ENCODE results near the gene MTMR6.

The MTMR6 gene

DNA sequence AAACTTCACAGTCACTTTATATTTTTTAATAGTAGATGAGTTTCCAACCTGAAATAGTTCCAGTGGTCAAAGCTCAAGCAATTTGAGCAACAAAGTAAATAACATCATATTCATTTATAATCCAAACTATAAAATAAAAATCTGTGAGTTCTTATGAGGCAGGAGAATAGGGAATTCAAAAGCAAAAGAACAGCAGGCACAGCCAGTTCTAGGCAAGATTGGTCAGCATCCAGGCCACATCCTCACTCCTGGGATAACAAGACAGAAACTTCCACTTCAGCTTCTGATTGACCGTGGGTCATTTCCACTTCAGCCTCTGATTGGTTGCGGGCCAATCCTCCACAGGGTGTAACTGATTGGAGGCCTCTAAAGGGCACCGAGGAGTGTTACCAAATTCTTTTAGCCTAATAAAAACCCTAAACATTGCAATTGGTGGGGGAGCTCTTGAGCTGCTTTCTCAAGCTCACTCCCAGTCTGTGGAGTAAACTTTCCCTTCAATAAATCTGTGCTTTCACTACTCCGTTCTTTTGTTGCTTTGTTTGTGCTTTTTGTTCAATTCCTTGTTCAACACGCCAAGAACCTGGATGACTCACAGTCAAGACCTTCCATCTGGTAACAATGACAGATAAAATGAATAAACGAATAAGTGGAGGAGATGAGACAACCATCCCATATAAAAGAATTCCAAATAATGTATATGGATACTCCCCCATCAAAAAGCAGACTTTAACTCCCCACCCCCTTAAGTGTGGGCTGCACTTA, 72.6 kb downstream of the MTMR6 start:
- no peak overlapping the region for H3K4me3 ChIP-seq (replicated peaks; ENCODE audit: low read depth, low read length)
- TF ChIP-seq, protein P1, sequence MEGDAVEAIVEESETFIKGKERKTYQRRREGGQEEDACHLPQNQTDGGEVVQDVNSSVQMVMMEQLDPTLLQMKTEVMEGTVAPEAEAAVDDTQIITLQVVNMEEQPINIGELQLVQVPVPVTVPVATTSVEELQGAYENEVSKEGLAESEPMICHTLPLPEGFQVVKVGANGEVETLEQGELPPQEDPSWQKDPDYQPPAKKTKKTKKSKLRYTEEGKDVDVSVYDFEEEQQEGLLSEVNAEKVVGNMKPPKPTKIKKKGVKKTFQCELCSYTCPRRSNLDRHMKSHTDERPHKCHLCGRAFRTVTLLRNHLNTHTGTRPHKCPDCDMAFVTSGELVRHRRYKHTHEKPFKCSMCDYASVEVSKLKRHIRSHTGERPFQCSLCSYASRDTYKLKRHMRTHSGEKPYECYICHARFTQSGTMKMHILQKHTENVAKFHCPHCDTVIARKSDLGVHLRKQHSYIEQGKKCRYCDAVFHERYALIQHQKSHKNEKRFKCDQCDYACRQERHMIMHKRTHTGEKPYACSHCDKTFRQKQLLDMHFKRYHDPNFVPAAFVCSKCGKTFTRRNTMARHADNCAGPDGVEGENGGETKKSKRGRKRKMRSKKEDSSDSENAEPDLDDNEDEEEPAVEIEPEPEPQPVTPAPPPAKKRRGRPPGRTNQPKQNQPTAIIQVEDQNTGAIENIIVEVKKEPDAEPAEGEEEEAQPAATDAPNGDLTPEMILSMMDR (IDR thresholded peaks at IDR 0.05; ENCODE audit: low read depth, low read length, missing control alignments): peak; percentile 11
- DNase-seq (ENCODE audit: extremely low read depth, low read depth): peak; percentile 32

DNA sequence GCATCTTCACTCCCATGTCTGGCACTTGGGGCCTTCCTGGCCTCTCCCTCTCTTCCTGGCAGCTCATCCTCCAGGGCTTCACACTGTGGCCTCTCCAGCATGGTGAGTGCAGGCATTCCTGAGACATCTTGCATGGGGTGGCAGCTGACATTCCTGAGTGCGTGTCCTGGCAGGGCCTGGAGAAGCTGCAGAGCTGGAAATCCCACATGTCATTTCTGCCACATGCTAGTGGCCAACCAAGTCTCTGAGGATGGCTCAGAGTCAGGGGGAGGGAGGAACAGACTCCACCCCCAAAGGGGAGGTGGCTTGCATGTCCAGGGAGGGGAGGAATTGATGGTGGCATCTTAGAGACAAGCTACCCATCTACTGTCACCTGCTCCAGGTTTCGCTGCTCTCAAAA, 73.6 kb downstream of the MTMR6 start:
- peak; percentile 4 for DNase-seq (ENCODE audit: extremely low read depth, low read depth)
- TF ChIP-seq, protein P1 (IDR thresholded peaks at IDR 0.05; ENCODE audit: low read depth, low read length, missing control alignments): no peak
- H3K4me3 ChIP-seq (replicated peaks; ENCODE audit: low read depth, low read length): no peak overlapping the region

DNA sequence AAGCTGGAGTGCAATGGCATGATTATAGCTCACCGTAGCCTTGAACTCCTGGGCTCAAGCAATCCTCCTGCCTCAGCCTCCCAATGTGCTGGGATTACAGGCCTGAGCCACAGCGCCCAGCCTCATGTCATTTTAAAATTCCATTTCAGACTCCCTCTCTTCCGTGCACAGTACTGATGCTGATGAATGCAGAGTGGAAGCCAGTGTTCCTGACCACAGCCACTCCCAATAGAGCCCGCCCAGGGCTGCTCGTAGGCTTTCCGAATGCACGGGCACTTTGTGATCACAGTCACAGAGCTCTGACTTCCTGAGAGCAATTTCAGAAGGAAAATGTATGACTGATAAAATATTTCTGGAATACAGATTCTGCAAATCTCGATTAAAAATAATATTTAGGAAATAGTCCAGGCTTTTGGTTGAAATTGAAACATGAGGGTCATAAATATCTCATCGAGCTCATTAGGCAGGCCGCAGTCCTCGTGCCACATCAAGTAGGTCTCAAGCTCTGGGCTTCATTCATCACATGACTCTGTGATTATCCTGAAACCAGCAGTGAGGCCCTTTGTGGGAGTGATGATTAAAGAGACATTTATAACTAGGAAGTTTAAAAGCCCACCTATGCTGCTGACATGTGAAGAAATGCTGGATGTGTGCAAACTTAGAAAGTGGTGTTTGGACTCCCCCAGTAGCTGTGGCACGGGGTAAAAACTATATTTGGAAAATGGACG, 76.3 kb downstream of the MTMR6 start:
- no peak for DNase-seq (ENCODE audit: extremely low read depth, low read depth)
- TF ChIP-seq, protein P1 (IDR thresholded peaks at IDR 0.05; ENCODE audit: low read depth, low read length, missing control alignments): no peak
- H3K4me3 ChIP-seq (replicated peaks; ENCODE audit: low read depth, low read length): no peak overlapping the region

DNA sequence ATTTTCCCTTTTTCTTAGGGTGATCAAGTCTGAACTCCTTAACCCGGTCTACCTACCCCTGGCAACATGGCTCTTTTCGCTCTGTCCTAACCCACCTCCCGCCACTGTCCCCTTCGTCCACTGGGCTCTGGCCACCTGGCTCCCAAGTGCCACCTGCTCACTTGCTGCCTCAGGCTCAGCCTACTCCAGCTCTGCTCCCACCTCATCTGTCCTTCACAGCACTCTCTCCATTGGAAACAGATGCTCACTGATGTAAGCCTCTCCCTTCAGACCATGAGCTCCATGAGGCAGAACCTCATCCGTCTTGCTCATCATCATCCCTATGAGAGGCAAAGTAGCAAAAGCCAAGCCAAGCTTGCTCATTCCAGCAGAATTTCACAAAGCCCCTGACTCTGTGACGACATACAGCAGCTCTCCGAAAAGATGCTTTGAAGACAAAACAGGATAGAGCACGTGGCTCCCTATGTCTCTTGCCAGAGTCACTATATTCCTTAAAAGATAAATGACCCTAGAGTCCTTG, 79.9 kb downstream of the MTMR6 start:
- TF ChIP-seq, protein P1 (IDR thresholded peaks at IDR 0.05; ENCODE audit: low read depth, low read length, missing control alignments): no peak
- no peak overlapping the region for H3K4me3 ChIP-seq (replicated peaks; ENCODE audit: low read depth, low read length)
- no peak for DNase-seq (ENCODE audit: extremely low read depth, low read depth)

DNA sequence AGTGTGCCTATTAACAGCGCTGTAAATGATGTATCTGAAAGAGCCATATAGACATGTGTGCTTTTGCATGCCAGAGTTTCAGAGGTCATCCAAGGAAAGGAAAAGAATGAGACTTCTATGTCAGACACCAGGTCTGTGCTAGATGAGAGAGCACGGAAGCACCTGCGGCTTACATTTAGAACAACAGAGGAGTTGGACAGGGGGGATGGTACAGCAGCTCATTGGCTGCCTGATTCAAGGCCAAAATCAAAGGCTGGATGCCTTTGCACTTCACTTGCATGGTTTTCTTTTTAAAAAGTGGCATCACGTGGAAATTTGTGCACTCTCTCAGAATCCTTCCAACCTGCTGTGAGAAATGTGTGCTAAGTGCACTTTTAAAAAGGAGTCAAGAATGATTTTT, 82.4 kb downstream of the MTMR6 start:
- no peak for DNase-seq (ENCODE audit: extremely low read depth, low read depth)

DNA sequence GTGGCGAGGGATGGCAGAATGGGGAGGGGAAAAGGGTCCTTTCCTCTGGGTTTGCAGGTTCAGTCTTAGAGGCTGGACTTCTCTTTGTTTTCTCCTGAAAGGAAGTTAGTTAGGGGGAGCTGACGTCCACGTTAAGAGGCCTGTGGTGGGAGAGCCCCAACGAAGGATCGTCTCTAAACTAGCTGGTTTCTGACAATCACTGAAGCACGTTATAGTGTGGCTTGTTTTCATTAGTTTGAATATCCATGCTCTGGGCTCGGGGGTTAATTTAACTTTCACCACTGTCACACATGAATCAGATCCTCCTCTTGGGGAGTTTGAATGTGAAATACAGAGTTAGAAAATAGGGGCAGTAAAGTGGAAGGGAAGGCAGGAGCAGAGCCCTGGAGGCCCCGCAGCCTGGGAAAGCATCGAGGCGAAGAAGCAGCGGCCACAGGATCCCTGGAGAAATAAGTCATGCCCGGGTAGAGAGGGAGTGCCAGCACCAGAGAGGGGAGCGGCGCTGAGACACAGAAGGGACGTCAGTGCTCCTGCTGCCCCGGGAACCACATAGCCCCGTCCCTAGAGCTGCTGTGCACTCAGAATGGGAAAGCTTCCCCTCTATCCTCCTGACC, 84.1 kb downstream of the MTMR6 start:
- DNase-seq (ENCODE audit: extremely low read depth, low read depth): no peak
- H3K4me3 ChIP-seq (replicated peaks; ENCODE audit: low read depth, low read length): no peak overlapping the region
- TF ChIP-seq, protein P1 (IDR thresholded peaks at IDR 0.05; ENCODE audit: low read depth, low read length, missing control alignments): no peak

More for the DNA sequence above, 82.4 kb downstream of the MTMR6 start:
- H3K4me3 ChIP-seq (replicated peaks; ENCODE audit: low read depth, low read length): no peak overlapping the region
- TF ChIP-seq, protein P1 (IDR thresholded peaks at IDR 0.05; ENCODE audit: low read depth, low read length, missing control alignments): no peak

Data from HFF-Myc (cell line).